Right ventricle myocardium superior (tissue), 1 donor: ENCODE results near the gene ZAR1L. TPM values are rescaled to one million over a fixed set of nuclear protein-coding genes. Genes with fewer than 3 reads are reported as not detected.
A peak's percentile ranks its signal among the peaks of the same experiment; 100 is the strongest.

Source experiments
- ATAC-seq: fragments of 200-7000 bp; cut with Tn5 transposase; one replicate; pipeline ENCODE4 v1.9.1; 2020; ENCODE audit warnings: mild to moderate bottlenecking; ENCODE audit not compliant: poor library complexity
- DNase-seq: peaks from one replicate; pipeline ENCODE4 v3.0.0-alpha.2; 2020
- intact Hi-C: fragments of 100-400 bp; cut with DNase I; formaldehyde crosslinking; loops from one replicate; pipeline ENCODE4 v1.11.2; 2022
- total RNA-seq: library from RNA; stranded (reverse); fragmentation: NEBNext Ultra II Directional; extraction: Animal tissue kit (Norgen Biotek cat#: 25700); gene quantifications from one replicate; pipeline ENCODE4 v1.2.1, GENCODE V29; 2021
- donor health status: DM: no; HTN: yes; CAD: no; lungs with severe emphysema.

ZAR1L gene
- total RNA-seq, 1 donor from 2014 or later = not detected

DNA sequence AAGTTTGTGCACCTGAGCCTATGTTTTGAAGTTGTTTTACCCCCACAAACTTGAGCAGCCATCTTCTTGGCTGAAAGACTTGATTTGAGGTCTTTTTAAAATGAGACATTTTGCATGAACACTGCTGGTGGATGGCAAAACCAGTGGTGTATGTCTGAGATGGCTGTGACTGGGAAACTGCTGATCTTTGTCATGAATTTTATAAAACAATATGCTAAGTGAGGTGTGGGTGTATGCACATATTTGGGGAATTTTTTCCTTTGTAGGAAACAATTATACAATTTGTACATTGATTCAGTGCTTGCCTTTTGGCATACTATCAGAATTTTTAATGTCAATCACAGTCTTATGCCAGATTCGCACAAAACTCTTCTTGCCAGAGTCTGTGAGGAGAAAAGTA, 52.5 kb downstream of the ZAR1L start:
- intact Hi-C loops = no loop called here
- ATAC-seq = no peak

GRCh38 chr13:32262165-32262564, 53.0 kb downstream of the ZAR1L start:
- DNase-seq = no peak
- no peak for ATAC-seq
- intact Hi-C loops = no loop called here

More for the DNA sequence above, 52.5 kb downstream of the ZAR1L start:
- no peak for DNase-seq

DNA sequence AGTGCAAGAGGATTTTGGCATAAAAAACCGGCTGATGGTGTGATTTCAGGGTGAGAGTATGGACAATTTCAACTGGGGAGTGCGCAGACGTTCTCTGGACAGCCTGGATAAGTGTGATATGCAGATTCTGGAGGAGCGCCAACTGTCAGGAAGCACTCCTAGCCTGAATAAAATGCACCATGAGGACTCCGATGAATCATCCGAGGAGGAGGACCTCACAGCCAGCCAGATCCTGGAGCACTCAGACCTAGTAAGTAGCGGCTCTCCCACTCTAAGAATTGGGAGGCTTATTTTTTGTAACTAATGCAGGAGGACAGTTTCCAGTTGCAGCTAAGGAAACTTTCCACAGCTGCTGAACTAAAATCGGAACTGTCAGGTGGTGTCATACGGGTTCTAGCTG, 53.6 kb downstream of the ZAR1L start:
- DNase-seq = peak; percentile 78
- ATAC-seq = peak; percentile 94
- intact Hi-C loops = no loop called here

- intact Hi-C loops = no loop called here
- DNase-seq = no peak
- no peak for ATAC-seq
Observed at GRCh38 chr13:32259116-32259515, 56.0 kb downstream of the ZAR1L start.

- ATAC-seq = no peak
- no peak for DNase-seq
- intact Hi-C loops = no loop called here
Observed at GRCh38 chr13:32257649-32258048, 57.5 kb downstream of the ZAR1L start.

- intact Hi-C loops = no loop called here
- ATAC-seq = no peak
- no peak for DNase-seq
Observed at GRCh38 chr13:32256243-32256642, 58.9 kb downstream of the ZAR1L start.

DNA sequence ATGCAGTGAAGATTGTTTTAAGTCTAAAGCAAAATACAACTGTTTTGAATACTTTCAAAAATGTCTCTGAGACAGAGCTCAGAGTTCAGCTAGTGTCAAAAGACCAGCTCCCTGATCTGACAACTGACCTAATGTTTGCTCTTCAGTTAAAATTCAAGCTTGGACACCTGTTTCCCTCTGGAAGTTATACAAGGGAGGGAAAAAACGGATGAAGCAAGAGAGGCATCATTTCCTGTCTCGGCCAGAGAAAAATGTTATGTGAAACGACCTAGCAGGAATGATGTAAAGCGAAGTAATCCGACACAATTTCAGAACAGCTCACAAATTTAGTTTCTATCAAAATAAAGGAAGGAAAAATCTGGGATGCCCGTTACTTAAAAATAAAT, 59.4 kb downstream of the ZAR1L start:
- intact Hi-C loops = no loop called here
- no peak for DNase-seq
- ATAC-seq = no peak

DNA sequence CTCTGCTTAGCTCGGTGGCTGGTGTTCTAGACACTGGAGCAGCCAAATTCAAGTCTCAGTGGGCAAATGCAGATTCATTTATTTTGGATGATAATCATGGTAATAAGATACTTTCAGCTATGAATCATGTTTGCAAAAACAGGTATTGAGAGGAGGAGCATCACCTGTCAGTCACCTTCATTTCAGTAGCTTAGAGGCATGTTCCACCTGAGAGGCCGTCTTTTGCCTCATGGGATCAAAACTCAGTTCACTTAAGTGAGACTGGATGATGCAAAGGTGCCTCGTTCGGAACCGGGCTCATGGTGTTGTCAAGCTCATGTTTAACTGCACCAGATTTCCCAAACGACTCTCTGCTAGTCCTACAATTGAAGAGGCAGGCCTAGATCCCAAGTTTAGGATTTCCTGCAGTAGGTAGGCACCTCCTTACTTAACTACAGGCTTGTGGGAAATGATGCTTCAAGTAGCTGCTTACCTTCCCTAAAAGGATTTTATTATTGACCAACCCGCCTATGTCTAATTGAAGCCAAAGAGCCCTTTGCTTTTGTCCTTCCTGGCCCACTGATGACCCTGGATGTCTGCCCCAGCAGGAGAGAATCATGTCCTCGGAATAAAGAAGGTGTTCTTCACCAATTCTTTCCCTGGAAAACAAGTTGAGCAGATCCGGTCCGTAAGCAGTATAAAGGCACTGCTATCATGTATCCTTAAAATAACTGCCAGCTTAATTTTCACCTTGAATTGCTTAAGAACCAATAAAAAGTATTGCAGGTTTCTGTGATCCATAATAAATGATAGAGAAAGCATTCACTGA, 60.0 kb downstream of the ZAR1L start:
- DNase-seq = no peak
- peak; percentile 3 for ATAC-seq
- intact Hi-C loops = no loop called here

- DNase-seq = no peak
- intact Hi-C loops = no loop called here
- ATAC-seq = peak; percentile 50
Observed at GRCh38 chr13:32254416-32254815, 60.7 kb downstream of the ZAR1L start.

DNA sequence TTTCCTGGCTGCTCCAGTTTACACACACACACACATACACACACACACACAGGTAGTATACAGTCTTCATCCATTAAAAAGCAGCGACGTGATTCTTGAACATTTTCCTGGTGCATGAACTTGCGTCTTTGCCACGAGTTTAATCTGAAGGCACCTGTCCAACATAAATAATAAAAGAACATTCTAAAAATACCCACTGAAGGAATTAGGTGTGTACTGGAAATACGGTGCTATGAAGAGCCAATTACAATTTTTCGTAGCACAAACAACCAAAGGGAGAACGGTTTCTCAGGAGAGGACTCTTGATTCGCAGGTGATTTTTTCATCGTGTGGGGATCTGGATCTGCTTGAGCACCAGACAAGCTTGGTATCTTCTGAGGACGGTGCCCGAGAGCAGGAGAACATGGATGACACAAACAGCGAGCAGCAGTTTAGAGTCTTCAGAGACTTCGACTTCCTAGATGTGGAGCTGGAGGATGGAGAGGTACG, 61.2 kb downstream of the ZAR1L start:
- peak; percentile 63 for ATAC-seq
- DNase-seq = no peak
- intact Hi-C loops = no loop called here

Other genes with a start within 250 kb of the ZAR1L start
- 0.43 TPM for gene BRCA2, start 145 bp upstream of the ZAR1L start, total RNA-seq
- gene N4BP2L1, start 112.8 kb upstream of the ZAR1L start, total RNA-seq = 3.7 TPM
- 123 TPM for gene N4BP2L2, start 223.4 kb upstream of the ZAR1L start, total RNA-seq